Measurements from ENCODE around the gene ARMC9.

Gene ARMC9

DNA sequence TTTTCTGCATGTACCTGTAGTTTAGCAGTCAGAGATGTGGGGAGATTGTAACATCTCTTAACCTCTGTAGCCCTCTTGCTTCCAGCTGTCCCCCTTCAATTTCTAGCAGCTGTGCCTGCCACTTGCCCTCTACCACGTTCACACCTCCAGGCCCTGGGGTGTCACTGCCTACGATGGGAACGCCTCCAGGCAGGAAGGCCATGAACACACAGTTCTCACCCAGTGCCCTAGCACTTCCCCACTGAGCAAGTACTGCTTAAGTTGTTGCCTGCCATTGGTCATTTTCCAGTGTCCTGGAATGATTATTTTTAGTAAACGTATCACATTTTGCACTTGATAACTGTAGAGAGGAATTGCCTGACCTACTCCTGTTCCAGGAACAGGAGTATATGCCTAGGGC, 120.0 kb downstream of the ARMC9 start:
- DNase-seq: no peak

DNA sequence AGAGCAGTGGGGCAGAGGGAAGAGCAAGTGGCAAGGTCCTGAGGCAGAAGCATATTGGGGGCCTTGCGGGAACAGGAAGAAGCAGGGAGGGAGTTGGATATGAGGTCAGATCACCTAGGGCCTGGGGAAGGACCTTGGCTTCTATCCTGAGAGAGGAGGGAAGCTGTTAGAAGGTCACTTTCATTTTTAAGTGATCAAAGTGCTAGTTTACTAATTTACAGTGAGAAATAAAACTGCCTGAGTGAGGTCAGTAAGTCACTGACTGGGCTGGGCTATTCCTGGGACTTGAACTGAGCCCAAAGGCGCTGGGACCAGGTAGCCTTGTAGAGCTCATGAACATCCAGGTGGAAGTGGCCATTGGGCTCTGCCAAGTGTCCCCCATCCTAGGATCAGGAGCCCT, 120.5 kb downstream of the ARMC9 start:
- no peak for DNase-seq

DNA sequence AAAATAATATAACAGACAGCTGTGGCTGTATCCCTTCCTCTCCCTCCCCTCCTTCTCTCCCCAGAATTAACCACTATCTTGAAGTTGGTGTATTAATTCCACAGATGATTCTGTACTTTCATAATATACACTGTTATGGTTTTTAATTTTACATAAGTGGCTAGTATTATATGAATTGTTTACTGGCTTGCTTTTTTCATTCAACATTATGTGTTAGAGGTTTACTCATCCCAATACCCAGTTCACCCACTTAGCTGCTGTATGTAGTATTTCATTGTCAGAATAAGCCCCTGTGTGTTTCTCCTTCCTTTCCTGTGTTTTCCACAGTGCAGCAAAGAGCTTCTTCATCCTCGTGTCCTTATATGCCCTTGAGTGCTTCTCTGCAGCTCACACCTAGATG, 121.4 kb downstream of the ARMC9 start:
- DNase-seq: no peak

DNA sequence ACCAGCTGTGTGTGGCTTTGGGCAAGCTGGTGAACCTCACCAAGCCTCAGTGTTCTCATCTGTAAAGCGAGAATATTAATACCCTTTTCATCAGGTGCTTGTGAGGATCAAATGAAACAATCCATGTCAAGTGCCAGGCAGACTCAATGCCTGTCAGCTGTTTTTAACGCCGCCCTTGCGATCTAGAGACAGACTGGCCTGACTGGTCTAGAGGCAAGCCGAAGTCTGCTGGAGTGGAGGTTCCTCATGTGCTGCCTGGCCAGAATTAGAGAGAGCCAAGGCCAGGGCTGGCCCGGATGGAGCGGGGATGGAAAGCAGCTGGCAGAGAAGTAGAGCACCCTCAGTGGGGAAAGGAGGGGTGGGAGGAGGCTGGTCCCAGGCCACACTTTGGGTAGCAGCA, 122.6 kb downstream of the ARMC9 start:
- DNase-seq: no peak

DNA sequence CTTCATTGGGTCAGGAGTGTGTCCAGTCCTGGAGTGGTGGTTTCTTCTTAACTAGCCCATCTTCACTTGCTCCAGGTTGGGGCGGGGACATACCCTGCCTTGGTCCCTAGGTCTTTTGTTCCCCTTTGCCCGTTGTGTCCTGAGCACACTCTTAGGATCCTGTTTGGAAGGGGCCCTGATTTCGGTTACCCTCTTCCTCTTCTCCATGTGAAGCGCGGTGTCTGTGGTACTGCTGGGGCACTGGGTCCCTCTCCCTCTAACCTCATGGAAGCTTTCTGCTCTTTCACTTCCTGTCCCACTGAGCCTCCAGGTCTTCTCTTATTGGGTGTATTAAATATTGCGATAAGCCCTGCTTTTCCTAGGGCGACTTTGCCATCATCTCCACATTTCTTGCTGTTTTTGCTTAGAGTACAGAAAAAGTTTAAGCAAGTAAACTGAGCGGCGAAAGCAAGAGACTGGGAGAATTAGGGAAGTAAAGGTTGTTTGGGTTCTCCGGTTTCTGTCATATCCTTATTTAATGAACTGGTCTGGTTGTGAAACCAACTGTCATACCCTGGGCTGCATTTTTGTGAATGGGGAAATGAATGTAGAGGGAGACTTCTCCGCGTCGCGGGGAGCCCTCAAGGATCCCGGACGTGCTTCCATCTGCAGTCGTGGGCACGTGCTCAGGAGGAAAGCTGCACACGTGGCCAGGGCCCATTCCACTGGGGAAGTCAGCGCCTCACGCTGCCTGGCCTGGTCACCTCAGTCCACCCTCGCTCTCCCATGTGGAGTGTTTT, 123.3 kb downstream of the ARMC9 start:
- DNase-seq: no peak

DNA sequence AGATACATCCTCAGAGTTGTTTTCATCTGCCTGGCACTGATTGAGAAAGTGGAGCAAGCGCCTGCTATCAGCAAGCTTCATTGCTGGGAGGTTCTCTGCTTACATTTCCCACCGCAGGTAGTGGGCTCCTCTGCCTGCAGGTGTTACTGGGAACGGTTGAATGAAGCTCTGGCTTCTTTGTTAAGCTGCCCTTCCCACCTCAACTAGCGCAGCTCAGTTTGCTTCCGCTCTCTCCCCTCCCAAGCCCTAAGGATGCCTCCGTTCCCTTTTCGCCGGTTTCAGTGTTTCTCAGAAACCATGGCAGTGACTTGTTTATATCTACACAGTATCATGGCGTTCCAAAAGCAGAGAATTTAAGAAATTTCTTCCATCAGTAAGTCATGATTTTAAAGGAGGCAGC, 124.9 kb downstream of the ARMC9 start:
- no peak for DNase-seq

DNA sequence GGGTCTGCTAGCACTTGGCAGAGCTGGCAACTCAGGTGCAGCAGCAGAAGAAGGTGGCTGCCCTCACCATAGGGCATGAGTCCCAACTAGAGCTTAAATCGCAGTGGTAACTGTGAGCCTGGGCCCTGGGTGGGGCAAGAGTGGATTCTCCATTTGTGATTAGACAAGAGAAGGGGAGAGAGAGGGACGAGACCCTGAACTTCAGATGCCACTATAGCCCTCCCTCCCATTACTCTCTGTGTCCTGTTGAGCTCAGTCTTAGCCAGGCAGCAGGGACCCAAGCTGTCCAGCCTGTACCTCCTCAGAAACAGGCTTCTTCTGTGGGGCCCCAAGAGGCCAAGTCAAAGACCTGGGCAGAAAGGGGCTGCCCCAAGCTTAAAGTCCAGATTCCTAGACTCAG, 127.4 kb downstream of the ARMC9 start:
- DNase-seq: no peak

DNA sequence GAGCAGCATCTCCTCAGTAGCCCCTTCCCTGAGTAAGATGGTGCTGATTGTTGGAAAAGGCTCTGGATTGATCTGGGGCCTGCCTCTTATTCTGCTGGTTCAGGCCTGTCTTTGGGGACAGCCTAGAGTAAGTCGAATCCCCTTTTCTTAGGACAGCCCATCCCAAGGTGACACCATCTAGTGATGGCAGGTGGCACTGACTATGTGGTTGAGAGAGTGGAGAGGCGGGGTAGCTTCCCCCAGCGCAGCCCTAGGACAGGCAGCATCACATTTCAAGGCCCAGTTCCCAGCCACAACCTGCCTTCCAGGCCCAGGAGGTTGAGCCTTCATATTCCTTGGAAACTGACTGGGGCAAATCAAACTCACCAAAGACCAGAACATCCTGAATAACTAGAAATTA, 128.0 kb downstream of the ARMC9 start:
- no peak for DNase-seq

DNA sequence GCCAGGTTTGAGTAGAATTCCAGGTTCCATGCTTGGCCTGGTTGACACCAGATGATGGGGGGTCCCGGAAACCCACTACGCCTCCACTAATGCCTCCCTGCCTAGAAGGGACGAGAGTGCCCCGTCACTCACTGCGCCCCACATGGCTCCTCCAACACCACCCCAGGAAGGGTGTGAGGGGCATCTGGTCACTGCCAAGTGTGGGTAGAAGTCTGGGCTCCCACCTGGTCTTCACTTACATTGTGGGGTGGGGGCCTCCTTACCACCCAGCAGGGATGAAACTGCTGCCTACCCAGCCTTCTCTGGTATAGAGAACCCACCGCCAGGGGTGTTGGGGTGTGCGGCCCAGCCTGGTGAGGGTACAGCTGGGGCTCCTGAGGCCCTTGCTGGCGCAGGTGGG, 131.9 kb downstream of the ARMC9 start:
- DNase-seq: no peak

DNA sequence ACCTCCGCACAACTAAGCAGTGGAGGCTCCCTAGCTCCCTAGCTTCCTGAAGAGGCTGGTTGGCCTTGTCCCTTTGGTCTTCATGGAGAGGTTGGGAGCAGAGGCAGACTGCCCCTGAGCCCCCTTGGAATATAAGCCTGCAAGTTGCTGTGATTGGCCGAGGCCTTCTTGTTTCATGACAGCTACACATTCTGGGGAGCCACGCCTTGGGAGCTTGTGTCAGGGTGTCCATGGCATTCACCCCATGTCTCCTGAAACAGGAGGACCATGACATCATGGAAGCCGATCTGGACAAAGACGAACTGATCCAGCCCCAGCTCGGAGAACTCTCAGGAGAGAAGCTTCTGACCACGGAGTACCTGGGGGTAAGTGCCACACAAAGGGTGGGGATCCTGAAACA, 133.1 kb downstream of the ARMC9 start:
- no peak for DNase-seq

DNA sequence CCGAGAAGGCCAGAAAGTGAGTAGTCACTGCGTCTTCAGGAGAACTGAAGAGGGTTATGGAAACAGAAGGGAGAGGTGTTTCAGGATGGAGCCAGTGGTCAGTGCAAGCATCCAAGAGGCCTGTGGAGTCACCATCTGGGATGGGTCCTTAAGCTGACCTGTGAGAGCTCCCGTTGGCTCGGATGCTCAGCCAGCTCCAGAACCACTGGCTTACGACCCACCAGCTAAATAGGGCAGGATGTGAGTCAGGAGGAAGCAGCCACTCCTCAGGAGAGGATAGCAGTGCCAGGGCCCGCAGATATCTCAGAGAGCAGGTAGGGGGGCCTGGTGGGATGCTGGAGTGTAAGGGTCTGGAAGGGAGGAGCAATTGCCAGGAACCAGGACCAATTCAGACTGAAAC, 134.0 kb downstream of the ARMC9 start:
- no peak for DNase-seq

DNA sequence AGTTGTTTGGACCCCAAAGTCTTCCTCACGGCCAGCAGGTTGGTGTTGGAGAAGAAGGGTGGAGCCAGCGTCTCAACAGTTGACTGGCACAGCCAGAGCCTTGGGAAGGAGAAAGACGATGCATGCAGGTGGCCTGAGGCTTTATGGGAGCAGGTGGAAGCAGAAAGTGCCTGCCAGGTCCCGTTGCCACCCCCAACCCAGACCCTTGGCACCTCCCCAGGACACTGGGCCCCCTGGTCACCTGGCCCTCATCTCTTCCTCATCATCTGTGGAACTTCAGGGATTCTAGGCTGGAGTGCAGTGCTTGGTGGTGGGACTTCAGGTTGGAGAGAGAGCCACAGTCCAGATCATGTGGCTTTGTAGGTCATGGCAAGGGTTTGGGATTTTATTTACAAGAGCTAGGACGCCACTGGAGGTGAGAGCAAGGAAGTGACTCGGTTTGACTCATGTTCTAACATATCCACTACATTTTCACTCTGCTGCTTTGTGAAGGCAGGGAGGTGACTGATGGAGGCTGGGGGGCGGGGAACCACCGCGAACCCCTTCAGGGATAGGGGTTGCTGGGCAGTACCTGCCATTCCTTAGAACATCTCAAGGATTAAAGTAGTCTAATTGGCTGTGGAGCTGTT, 134.6 kb downstream of the ARMC9 start:
- no peak for DNase-seq

DNA sequence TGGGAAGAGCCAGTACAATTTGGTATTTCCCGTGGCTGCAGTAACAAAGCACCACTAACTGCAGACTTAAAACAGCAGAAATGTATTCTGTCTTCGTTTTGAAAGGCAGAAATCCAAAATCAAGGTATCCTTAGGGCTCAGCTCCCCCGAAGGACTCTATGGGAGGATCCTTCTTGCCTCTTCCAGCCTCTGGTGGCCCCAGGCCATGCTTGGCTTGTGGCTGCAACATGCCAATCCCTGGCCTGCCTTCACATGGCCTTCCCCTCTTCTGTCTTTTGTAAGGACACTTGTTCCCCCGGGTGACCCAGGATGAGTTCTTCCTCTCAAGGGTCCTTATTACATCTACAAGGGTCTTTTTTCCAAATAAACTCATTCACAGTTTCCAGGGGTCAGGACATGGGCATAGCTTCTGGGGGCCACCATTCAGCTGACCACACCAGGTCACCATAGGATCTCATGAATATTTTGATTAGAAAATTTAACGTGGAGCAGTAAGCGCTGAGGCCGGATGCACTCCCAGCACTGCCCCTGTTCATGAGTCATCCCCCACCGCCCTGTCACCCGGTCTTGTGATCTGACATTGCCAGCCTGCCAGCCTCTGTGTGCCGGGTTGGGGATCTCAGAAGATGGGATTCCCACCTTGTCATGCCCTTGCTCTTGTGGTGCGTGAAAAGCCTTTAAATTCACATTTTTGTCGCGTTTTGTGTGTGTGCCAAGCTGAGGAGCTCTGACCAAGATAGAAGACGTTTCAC, 135.9 kb downstream of the ARMC9 start:
- no peak for DNase-seq

DNA sequence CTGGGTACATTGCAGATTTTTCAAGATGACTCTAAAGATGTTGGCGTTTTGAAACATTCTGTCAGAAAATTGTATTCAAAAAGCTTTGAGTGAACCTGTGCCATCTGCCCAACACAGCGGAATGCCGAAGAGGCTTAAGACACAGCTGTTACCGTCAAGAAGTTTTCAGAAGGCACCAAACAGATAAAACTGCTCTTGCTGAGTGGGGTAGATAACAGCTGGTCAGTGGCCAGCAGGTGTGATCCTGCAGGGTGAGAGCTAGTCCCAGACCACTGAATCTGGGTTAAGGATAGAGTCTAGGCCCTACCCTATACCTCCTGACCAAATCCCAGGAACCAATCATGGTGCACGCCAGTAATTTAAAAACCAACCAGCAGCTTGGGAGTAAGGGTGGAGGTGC, 136.6 kb downstream of the ARMC9 start:
- no peak for DNase-seq

DNA sequence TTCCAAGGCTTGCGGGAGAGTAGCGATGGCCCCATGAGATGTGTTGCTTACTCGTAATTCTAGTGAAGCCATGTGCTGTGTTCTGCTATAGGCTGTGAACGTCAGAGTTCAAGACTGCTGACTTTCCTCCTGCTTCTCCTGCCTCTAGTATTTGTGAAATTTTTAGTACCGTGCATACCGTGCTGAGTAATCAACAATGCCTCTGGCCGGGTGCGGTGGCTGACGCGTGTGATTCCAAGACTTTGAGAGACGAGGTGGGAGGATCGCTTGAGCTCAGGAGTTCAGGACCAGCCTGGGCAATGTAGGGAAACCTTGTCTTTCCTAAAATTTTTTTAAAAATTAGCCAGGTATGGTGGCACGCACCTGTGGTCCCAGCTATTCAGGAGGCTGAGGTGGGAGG, 137.2 kb downstream of the ARMC9 start:
- no peak for DNase-seq

DNA sequence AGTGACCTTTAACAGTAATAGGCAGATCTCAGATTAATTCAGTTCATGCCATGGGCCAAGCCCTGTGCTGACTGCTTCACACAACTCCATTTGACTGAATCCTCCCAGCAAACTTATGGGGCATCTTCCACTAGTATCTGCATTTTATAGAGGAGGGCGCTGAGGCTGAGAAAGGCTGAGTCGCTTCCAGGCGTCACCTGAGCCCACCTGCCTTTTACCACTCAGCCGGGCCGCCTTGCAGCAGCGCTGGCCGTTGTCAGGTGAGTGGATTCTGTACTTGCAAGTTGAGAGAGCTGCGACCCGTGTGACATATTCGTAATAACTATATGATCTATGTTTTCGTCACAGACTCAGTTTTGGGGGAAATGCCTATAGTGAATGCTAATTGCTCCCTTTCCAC, 137.8 kb downstream of the ARMC9 start:
- DNase-seq: no peak

DNA sequence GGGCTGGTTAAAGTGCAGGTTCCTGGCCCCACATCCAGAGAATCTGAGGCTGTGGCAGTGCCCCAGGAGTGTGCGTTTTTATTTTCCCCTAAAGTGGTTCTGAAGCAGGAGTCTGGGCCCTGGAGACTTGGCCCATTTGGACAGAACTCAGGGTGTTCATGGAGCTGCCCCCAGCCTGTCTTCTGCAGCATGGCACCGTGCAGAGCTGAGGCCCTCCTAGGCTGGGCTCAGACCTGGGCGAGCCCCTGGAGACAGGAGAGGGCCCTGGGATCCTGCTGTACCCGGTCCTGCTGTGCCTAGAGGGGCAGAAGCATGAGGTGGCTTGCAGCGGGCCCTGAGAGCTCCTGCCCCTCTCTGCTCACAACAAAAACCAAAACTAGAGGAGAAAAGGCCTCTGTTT, 138.3 kb downstream of the ARMC9 start:
- DNase-seq: no peak

DNA sequence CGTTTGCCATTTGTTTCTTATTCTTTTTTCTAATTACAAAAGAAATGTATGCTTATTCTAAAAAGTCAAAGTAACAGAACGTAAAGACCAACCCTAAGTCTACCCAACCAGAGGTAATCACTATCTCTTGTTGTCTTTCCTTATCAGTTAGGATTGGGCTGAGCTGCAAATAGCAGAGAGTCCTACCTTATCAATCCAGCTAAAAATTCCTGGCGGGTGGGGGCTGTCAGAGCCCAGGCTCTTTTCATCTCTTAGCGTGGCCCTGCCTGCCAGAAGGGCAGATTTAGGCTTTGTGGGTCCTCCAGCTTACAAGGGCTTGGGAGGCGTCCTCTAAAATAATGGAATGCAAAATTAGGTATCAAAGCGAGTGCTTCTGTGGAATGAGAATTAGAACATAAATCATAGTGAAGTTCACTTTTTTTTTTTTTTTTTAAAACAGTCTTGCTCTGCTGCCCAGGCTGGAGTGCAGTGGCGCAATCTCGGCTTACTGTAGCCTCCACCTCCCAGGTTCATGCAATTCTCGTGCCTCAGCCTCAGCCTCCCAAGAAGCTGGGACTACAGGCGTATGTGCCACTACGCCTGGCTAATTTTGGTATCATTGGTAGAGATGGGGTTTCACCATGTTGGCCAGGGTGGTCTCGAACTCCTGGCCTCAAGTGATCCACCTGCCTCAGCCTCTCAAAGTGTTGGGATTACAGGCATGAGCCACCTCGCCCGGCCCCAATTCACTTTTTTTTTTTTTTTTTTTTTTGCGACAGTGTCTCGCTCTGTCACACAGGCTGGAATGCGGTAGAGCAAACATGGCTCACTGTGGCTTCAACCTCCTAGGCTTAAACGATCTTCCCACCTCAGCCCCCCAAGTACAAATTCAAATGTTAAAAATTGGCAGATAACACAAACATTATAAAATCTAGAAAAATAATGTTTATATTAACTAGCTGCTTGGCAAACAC, 139.7 kb downstream of the ARMC9 start:
- DNase-seq: no peak

DNA sequence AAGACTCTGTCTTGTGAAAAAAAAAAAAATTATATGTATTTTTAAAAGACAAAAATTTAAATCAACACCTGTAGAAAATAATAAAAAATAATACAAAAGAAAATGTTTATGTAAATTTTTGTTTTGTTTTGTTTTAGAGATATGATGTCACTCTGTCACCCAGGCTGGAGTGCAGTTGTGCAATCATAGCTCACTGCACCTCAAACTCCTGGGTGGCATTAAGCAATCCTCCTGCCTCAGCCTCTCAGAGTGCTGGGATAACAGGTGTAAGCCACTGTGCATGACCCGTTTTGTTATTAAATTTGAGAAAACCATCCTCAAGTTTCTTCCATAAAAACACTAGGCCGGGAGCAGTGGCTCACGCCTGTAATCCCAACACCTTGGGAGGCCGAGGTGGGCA, 140.9 kb downstream of the ARMC9 start:
- DNase-seq: no peak

DNA sequence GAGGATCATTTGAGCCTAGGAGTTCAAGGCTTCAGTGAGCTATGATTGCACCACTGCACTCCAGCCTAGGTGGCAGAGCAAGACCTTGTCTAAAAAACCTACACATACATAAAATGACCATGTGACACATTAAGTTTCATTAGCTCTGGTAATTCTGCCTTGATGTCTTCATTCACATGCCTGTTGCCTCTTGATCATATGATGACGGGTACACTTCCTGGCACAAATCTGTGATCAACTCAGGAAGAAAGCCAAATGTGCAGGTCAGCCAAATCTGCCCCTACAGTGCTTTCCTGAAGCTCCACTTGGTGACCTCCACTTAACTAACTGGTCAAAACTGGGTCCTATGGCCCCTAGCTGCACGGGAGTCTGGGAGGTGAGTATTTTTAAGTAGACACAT, 142.7 kb downstream of the ARMC9 start:
- no peak for DNase-seq

DNA sequence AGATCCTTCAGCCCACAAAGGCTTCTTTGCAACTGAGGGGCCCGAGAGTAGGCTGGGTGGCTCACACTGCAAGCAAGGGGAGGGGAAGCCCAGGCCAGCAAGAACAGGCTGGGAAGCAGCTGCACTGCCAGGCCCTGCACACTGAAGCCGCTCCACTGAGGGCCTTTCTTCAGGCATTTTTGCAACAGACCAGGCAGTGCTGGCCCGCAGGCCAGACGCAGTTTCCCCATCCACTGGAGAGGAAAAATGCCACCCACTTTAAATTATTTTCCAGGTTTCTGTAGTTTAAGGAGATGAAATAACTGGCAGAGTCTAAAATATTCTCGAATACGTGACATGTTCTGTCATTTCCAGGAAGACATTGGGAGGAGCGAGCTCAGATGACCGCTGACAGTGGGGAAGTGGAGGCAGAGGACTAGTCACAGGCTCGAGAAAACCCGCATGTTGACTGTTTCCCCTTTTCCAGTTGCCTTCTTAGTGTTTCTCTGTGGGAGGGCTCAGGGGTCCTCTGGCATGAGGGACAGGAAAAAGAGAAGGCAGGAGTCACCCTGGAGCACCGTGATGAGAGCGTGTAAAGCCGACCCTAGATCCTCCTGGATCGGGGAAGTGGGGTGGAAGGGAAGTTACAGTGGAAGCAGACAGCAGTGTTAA, 143.8 kb downstream of the ARMC9 start:
- DNase-seq: no peak

DNA sequence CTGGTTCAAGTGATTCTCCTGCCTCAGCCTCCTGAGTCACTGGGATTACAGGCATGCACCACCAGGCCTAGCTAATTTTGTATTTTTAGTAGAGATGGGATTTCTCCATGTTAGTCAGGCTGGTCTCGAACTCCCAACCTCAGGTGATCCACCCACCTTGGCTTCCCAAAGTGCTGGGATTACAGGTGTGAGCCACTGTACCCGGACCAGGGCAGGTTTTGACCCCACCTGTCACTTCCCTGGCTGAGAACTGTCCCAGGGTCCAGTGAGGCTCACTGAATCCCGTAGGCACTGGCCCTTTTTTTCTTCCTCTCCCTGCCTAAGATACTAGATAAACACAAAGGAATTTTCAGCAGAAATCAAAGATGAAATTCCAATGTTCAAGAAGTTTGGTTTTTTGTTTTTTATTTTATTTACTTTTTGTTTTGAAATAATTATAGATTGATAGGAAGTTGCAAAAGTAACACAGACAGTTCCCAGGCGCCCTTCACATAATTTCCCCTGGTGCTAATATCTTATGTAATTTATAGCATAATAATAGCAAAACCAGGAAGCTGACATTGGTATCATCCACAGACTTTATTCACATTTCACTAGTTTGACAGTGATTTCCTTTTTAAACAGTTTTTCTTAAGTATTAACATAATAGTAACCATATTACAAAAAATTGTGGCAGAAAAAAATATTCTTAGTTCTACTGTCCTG, 144.7 kb downstream of the ARMC9 start:
- DNase-seq: no peak
